ENCODE data around the gene OR8B12. TPM values are rescaled to one million over a fixed set of nuclear protein-coding genes. Genes with fewer than 3 reads are reported as not detected.

OR8B12 gene
- total RNA-seq: not detected

DNA sequence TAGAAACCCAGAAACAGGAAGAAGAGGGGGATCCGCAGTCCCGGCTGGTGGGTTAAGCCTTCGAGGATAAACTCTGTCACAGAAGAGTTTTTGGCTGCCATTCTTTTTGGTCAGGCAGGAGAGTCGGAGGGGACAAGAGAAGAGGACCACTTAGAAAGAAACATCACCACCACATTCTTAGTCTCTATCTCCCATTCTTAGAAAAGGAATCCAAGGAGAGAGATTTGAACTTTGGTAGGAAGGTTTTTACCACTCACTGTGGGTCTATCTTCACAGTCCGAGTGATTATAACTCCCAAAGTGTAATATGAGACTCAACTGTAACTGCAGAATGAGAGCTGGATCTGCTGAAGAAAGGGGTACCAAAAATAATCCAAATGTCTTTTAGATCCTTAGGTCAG is at the start of gene OR8B12:
Gene OR8B12, minus strand, starts transcription at position 101 of the 400 bp plus-strand sequence. Its CDS starts 0 bp downstream, at position 101.
- FAIRE-seq (no peak), DNase-seq (ENCODE audit: low spot score in 2 of 2) (no peak)

DNA sequence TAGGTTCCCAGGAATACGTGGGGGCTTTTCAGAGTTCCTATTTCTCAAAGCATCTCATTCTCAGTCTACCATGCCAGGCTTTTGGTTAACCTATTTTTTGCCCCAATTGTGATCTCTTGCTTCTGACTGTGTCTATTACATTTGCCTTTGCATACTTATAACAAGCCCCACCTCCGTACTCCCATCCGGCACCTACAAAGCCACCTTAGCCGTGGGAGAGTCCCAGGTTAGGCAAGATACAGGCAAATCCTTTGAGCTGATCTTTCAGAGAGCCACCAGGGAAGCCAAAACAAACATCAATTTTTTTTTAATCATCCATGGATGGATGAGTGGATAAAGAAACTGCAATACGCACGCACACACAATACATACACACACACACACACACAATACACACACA is 49.2 kb upstream of the OR8B12 start:
- FAIRE-seq (no peak), DNase-seq (ENCODE audit: low spot score in 2 of 2) (no peak)

DNA sequence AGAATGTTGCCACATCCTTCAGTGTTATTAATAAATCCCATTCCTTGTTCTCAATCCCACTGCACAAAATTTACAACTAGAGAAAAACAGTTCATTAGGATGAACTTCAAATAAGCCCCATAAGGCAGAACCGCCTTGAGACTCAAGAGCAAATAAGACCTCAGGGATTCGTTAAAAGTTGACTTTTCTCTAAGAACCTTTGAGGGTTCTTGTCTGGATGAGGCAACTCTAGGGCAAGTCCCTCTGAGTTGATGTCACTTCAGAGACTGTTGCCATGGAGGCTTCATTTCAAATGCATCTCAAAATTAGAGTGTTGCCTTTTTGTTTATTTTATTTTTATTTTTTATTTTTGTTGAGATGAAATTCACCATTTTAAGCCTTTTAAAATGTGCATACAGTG is 48.0 kb upstream of the OR8B12 start:
- FAIRE-seq (no peak), DNase-seq (ENCODE audit: low spot score in 2 of 2) (no peak)

GRCh38 chr11:124586238-124586860 is 42.9 kb upstream of the OR8B12 start:
- no peak for DNase-seq (ENCODE audit: low spot score in 2 of 2)

GRCh38 chr11:124584681-124585372 is 41.4 kb upstream of the OR8B12 start:
- FAIRE-seq: no peak
- DNase-seq (ENCODE audit: low spot score in 2 of 2): no peak

More at GRCh38 chr11:124586238-124586860, 42.9 kb upstream of the OR8B12 start:
- FAIRE-seq: no peak

- DNase-seq (ENCODE audit: low spot score in 2 of 2) (no peak), FAIRE-seq (no peak)
Observed at GRCh38 chr11:124583781-124584180, 40.3 kb upstream of the OR8B12 start.

DNA sequence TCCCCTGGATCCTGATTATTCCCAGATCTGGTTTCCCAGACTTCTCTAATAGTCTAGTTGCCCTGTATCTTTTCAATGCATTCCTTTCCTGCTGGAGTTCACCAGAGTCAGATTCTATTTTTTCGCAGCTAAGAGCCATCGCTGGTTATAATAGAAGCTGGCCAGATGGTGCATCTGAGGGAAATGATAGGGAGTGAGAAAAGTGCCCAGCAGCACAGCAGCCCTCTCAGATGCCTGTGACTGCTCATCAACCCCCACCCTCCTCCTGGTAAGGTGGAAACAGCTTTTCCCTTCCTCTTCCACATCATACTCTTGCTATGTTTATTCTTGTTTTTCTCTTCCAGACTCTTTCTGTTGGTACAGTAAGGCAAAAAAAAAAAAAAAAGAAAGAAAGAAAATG is 39.1 kb upstream of the OR8B12 start:
- DNase-seq (ENCODE audit: low spot score in 2 of 2) (no peak), FAIRE-seq (no peak)

GRCh38 chr11:124581817-124582216 is 38.4 kb upstream of the OR8B12 start:
- DNase-seq (ENCODE audit: low spot score in 2 of 2) (no peak), FAIRE-seq (no peak)

DNA sequence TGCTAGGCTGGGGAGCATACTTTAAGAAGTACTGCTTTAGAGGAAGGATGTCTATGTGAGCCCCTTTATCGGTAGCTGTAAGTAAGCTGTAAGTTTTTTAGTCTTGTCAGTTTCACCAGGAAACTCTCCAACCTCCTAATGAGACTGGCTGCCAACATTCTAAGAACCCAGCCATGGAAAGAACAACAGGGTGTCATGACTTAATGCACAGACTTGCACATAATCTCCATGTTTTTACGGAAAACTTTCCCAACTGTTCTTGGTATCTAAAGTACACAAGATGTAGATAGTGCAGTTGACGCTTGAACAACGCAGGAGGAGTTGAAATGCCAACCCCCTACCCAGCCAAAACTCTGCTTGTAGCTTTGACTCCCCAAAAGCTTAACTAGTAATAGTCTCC is 35.3 kb upstream of the OR8B12 start:
- no peak for FAIRE-seq
- DNase-seq (ENCODE audit: low spot score in 2 of 2): no peak

DNA sequence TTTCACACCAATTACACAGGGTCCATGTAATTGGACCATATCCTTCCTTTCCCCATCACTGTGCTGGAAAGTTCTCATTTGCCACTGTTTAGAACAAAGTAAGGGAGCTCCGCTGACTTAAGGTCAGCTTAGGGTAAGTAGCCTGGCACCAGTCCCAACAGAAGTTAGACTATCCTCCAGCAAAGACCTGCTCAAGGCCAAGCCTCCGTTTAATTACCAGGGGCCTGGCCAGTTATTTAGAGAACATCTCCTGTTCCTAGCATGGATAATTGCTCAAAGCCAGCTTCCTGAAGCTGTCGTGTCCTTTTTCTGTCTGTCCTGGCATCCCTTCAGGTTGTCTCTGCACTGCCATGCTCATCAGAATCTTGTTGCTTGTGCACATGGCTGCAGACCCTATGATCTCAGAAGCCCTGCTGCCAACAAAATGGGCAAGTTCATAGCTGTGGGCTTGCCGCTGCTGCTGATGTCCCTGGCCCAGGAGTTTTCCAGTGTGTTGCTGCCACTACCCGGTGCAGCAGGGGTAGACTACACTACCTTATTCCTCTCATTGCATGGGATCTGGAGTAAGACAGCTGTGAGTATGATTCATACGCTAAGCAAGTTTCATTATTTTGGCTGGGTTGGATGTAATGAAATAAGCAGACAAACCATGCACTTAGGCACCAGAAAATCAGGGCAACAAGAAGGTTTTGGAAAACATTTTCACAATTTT is 34.4 kb upstream of the OR8B12 start:
- DNase-seq (ENCODE audit: low spot score in 2 of 2) (no peak), FAIRE-seq (no peak)

DNA sequence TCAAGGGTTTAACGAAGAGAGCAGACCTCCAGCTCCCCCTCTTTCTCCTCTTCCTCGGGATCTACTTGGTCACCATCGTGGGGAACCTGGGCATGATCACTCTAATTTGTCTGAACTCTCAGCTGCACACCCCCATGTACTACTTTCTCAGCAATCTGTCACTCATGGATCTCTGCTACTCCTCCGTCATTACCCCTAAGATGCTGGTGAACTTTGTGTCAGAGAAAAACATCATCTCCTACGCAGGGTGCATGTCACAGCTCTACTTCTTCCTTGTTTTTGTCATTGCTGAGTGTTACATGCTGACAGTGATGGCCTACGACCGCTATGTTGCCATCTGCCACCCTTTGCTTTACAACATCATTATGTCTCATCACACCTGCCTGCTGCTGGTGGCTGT is 26.7 kb upstream of the OR8B12 start:
- DNase-seq (ENCODE audit: low spot score in 2 of 2) (no peak), FAIRE-seq (no peak)

DNA sequence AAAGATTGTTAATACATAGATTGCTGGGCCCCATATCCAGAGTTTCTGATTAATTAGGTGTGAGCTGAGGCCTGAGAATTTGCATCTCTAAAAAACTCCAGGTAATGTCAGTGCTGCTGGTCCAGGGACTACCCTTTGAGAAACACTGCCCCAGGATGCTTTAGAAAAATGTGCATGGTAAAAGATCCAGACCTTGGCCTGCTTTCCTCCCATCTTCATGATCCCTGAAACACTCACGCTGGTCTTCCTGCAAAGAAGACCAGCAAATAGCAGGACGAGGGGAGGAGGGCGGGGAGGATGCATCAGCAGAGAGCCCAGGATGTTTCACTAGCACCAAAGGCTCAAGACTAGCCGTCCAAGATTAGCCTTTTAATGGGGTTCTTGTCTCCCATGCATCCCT is 26.2 kb upstream of the OR8B12 start, which contains the start of gene OR8A1:
Gene OR8A1, plus strand, starts transcription at position 301 of the 400 bp plus-strand sequence. CDS start 123 bp downstream, outside the sequence.
- DNase-seq (ENCODE audit: low spot score in 2 of 2) (no peak), FAIRE-seq (no peak)

- no peak for FAIRE-seq
- DNase-seq (ENCODE audit: low spot score in 2 of 2): no peak
Observed at GRCh38 chr11:124556828-124557227, 13.4 kb upstream of the OR8B12 start.

GRCh38 chr11:124551987-124552386 is 8.5 kb upstream of the OR8B12 start:
- DNase-seq (ENCODE audit: low spot score in 2 of 2) (no peak), FAIRE-seq (no peak)

- FAIRE-seq (no peak), DNase-seq (ENCODE audit: low spot score in 2 of 2) (no peak)
Observed at GRCh38 chr11:124551189-124551588, 7.7 kb upstream of the OR8B12 start.

DNA sequence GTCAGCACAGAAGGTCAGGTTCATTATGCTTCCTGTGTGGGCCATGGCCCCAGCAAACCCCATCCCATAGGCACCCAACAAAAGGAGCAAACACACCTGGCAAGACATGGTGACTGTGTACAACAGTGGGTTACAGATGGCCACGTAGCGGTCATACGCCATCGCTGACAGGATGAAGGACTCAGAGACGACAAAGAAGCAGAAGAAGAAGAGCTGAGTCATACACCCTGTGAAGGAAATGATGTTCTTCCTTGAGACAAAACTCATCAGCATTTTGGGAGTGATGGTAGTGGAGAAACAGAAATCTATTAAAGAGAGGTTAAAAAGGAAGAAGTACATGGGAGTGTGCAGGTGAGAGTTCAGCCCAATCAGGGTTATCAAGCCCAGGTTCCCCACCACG is 309 bp downstream of the OR8B12 start:
- DNase-seq (ENCODE audit: low spot score in 2 of 2) (no peak), FAIRE-seq (no peak)

DNA sequence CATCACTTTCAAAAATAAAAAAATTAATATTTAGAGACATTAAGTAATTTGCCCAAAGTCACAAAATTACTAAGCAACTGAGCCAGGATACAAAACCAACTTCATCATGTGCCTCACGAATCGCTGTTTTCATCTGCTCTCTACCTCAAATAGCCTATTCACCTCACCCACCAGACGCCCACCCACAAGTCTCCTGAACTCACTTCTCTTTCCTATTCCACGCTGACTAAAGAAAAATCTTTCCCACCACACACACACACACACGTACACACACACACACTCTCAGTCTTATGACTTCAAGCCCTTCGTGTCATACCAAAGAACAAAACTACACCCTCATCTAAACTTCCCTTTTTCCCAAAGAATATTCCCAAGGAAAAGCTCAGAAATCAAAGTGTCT is 2.2 kb downstream of the OR8B12 start:
- DNase-seq (ENCODE audit: low spot score in 2 of 2): no peak
- FAIRE-seq: no peak

DNA sequence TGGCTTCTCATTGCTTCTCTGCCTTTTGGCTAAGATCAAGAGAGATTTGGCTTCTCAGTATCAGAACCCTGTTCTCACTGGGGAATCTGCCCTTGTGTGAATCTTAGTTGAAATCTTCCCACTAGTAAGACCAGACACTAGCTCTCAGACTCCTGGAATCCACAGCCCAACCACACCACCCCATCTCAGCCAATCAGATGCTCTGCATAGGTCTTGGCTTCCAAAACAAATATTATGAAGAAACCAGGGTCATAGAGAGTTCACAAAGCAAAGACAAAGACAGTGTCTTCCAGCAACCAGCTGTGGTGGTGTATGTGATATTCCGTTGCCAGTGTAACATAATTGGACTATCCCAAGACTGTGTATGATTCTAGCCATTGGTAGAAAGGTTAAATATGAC is 5.4 kb downstream of the OR8B12 start:
- FAIRE-seq (no peak), DNase-seq (ENCODE audit: low spot score in 2 of 2) (no peak)

GRCh38 chr11:124536520-124536919 is 6.9 kb downstream of the OR8B12 start:
- FAIRE-seq: no peak
- no peak for DNase-seq (ENCODE audit: low spot score in 2 of 2)

DNA sequence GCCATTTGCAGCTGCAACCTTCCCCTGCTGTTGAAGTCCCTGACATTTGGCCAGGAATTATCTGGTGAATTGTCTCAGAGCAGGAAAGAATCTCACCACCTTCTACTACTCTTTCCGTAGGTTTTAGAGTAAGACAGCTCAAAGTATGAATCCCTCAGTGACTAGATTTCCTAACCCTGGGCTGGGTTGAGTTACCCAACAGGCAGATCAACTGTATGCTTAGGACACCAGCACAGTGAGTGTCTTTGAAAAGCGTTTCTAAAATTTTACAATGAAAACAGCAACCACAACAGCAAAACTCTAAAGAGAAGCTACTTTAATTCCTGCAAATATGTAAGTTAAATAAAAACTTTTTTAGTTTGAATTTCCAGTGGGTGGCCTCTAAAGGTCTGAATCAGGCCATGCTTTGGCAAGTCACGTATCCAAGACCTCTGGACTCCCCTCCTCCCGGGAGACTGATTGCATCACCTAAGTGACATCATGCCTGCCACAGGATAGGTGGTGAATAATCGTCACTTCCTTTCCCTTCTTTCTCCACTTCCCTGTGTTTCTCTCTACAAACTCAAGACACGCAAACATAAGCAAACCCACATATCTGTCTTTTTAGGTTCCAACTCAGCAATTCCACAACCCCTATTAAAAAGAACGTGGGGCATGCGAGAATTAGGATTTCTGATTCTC is 7.8 kb downstream of the OR8B12 start:
- FAIRE-seq: no peak
- DNase-seq (ENCODE audit: low spot score in 2 of 2): no peak

- DNase-seq (ENCODE audit: low spot score in 2 of 2) (no peak), FAIRE-seq (no peak)
Observed at GRCh38 chr11:124534051-124534450, 9.4 kb downstream of the OR8B12 start.
